Body of pancreas (tissue), 4 donors: Measurements from ENCODE around the gene ITGA2.

Experiments used
- POLR2A ChIP-seq, 3 donors: fragments of 450-650 bp; IDR thresholded peaks; one replicate each; pipeline ENCODE4 v1.6.1; 2016; ENCODE audit warnings: antibody characterized with exemption in 3 of 3, mild to moderate bottlenecking in 2 of 3
- TF ChIP-seq, protein P1 (sequence below), 7 experiments: fragments of 450-650 bp in 4 of 7; fragments of 200-600 bp in 3 of 7; sonication (generic) in 3 of 7; IDR thresholded peaks; one replicate each; pipeline ENCODE4 v1.5.1; 2016 to 2019; ENCODE audit warnings: antibody characterized with exemption in 7 of 7

DNA sequence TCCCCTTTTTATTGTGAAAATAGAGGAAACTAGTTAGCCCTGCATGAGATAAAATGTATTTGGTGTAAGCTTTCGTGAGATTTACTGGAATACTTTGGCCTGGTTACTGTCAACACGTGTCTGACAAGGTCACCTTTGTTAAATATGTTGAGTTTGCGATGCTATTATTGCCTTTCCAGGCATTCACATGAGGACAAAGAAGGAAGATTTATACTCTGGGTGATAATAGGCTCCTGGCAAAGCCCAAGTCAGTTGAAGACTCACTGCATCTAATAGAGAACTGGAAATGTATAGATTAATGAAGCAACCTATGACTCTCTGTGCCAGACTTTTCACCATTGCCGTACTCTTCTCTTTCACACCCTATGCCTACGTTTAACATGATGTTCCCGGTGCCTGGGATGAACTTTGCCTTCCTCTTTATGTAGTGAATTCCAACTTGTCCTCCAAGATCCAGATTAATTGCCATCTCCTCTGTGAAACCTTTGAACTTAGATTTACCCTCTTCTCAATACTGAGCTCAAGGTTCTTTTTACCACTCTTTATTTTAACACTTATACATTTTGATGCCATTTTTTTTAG is 33.9 kb downstream of the ITGA2 start:
- TF ChIP-seq, protein P1, sequence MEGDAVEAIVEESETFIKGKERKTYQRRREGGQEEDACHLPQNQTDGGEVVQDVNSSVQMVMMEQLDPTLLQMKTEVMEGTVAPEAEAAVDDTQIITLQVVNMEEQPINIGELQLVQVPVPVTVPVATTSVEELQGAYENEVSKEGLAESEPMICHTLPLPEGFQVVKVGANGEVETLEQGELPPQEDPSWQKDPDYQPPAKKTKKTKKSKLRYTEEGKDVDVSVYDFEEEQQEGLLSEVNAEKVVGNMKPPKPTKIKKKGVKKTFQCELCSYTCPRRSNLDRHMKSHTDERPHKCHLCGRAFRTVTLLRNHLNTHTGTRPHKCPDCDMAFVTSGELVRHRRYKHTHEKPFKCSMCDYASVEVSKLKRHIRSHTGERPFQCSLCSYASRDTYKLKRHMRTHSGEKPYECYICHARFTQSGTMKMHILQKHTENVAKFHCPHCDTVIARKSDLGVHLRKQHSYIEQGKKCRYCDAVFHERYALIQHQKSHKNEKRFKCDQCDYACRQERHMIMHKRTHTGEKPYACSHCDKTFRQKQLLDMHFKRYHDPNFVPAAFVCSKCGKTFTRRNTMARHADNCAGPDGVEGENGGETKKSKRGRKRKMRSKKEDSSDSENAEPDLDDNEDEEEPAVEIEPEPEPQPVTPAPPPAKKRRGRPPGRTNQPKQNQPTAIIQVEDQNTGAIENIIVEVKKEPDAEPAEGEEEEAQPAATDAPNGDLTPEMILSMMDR (IDR thresholded peaks at IDR 0.05): no peak
- no peak for TF ChIP-seq POLR2A (IDR thresholded peaks at IDR 0.05)
